Measurements from ENCODE around the gene SLC7A1.

Gene SLC7A1

DNA sequence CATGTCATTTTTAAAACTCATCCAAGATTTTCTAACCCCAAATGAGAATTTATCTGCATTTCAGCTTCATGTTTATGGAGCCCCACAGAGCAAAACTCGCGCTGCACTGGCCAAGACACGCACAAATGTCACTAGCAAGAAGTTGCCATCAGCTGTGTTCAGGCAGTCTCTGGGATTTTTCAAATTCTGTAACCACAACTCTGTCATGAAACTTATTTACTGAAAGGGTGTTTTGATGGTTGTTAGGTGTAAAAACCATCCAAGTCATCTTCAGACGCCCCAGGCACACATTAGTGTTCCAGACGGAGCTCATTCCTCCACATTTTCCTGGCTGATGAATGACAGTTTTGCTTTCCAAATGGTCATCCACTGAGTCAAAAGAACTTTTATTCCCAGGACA is 63.4 kb downstream of the SLC7A1 start:
- no peaks in the 10 kb centered on the region for H3K4me1 ChIP-seq (ENCODE audit: insufficient read depth, low read length, severe bottlenecking)
- H3K4me2 ChIP-seq (ENCODE audit: low read length), result no peak overlapping the region
- no peaks in the 10 kb centered on the region for H3K79me2 ChIP-seq (ENCODE audit: insufficient read depth, low read length)
- no peaks in the 10 kb centered on the region for H3K9me2 ChIP-seq (ENCODE audit: low read depth, low read length)
- no peaks in the 10 kb centered on the region for H3F3A ChIP-seq (ENCODE audit: insufficient read depth, low read length)
- no peak overlapping the region for H2AFZ ChIP-seq (ENCODE audit: low read length)
- H3K36me3 ChIP-seq (ENCODE audit: insufficient read depth, low read length), result peaks cover 97% of the 10 kb centered on the region
- no peak overlapping the region for H3K4me3 ChIP-seq (ENCODE audit: low read depth, low read length, poor library complexity, severe bottlenecking)
- no peak for TF ChIP-seq EZH2 (IDR thresholded peaks at IDR 0.05; ENCODE audit: borderline replicate concordance, low read length)
- TF ChIP-seq, protein P1, sequence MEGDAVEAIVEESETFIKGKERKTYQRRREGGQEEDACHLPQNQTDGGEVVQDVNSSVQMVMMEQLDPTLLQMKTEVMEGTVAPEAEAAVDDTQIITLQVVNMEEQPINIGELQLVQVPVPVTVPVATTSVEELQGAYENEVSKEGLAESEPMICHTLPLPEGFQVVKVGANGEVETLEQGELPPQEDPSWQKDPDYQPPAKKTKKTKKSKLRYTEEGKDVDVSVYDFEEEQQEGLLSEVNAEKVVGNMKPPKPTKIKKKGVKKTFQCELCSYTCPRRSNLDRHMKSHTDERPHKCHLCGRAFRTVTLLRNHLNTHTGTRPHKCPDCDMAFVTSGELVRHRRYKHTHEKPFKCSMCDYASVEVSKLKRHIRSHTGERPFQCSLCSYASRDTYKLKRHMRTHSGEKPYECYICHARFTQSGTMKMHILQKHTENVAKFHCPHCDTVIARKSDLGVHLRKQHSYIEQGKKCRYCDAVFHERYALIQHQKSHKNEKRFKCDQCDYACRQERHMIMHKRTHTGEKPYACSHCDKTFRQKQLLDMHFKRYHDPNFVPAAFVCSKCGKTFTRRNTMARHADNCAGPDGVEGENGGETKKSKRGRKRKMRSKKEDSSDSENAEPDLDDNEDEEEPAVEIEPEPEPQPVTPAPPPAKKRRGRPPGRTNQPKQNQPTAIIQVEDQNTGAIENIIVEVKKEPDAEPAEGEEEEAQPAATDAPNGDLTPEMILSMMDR (IDR thresholded peaks at IDR 0.05; ENCODE audit: low read length), result no peak
- H3K27ac ChIP-seq (ENCODE audit: low read depth, low read length, poor library complexity, severe bottlenecking), result no peak overlapping the region
- H3K9ac ChIP-seq (ENCODE audit: low read length), result no peak overlapping the region
- H3K27me3 ChIP-seq (ENCODE audit: insufficient read depth, low read length), result no peaks in the 10 kb centered on the region
- H3K9me3 ChIP-seq (ENCODE audit: low read length), result no peaks in the 10 kb centered on the region
- no peaks in the 10 kb centered on the region for H4K20me1 ChIP-seq (ENCODE audit: insufficient read depth, low read length)

GRCh38 chr13:29530901-29531300 is 64.6 kb downstream of the SLC7A1 start:
- Histone ChIP-seq H3K9ac (ENCODE audit: low read length) (no peak overlapping the region), H3K27ac (ENCODE audit: low read depth, low read length, poor library complexity, severe bottlenecking) (no peak overlapping the region), H2AFZ (ENCODE audit: low read length) (no peak overlapping the region), H3K36me3 (ENCODE audit: insufficient read depth, low read length) (peaks cover 93% of the 10 kb centered on the region), H3K9me2 (ENCODE audit: low read depth, low read length) (no peaks in the 10 kb centered on the region), H3K27me3 (ENCODE audit: insufficient read depth, low read length) (no peaks in the 10 kb centered on the region), H3K9me3 (ENCODE audit: low read length) (no peaks in the 10 kb centered on the region), H3K79me2 (ENCODE audit: insufficient read depth, low read length) (no peaks in the 10 kb centered on the region), H3K4me1 (ENCODE audit: insufficient read depth, low read length, severe bottlenecking) (no peaks in the 10 kb centered on the region), H4K20me1 (ENCODE audit: insufficient read depth, low read length) (no peaks in the 10 kb centered on the region), H3F3A (ENCODE audit: insufficient read depth, low read length) (no peaks in the 10 kb centered on the region), H3K4me3 (ENCODE audit: low read depth, low read length, poor library complexity, severe bottlenecking) (no peak overlapping the region), H3K4me2 (ENCODE audit: low read length) (no peak overlapping the region)
- TF ChIP-seq EZH2 (IDR thresholded peaks at IDR 0.05; ENCODE audit: borderline replicate concordance, low read length), result no peak
- TF ChIP-seq, protein P1 (IDR thresholded peaks at IDR 0.05; ENCODE audit: low read length), result no peak

DNA sequence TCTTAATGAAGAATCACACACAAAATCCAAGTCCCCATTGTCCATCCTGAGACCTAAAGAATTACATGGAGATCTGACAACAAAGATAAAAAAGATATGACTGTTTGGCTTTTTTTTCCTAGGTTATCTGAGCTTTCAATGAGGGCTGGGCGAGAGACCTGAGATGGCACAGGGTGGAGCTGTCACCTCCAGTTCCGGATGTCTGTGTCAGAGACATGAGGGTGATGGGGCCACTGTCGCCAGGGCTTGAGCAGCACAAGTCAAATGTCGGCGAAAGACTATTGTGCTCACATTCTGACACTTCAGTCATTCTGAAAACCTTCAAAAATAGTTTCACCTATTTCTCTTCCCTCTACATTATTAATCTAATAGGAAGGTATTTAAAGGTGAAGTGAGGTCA is 65.7 kb downstream of the SLC7A1 start:
- no peak overlapping the region for H3K4me2 ChIP-seq (ENCODE audit: low read length)
- H3K9me3 ChIP-seq (ENCODE audit: low read length), result no peaks in the 10 kb centered on the region
- peaks cover 87% of the 10 kb centered on the region for H3K36me3 ChIP-seq (ENCODE audit: insufficient read depth, low read length)

More for the DNA sequence above, 65.7 kb downstream of the SLC7A1 start:
- Histone ChIP-seq H4K20me1 (ENCODE audit: insufficient read depth, low read length) (no peaks in the 10 kb centered on the region), H3K27ac (ENCODE audit: low read depth, low read length, poor library complexity, severe bottlenecking) (no peak overlapping the region), H3K79me2 (ENCODE audit: insufficient read depth, low read length) (no peaks in the 10 kb centered on the region), H3K4me1 (ENCODE audit: insufficient read depth, low read length, severe bottlenecking) (no peaks in the 10 kb centered on the region), H3K27me3 (ENCODE audit: insufficient read depth, low read length) (no peaks in the 10 kb centered on the region), H3K9me2 (ENCODE audit: low read depth, low read length) (no peaks in the 10 kb centered on the region), H3F3A (ENCODE audit: insufficient read depth, low read length) (no peaks in the 10 kb centered on the region), H2AFZ (ENCODE audit: low read length) (no peak overlapping the region), H3K4me3 (ENCODE audit: low read depth, low read length, poor library complexity, severe bottlenecking) (no peak overlapping the region), H3K9ac (ENCODE audit: low read length) (no peak overlapping the region)
- TF ChIP-seq, protein P1 (IDR thresholded peaks at IDR 0.05; ENCODE audit: low read length), result no peak
- TF ChIP-seq EZH2 (IDR thresholded peaks at IDR 0.05; ENCODE audit: borderline replicate concordance, low read length), result no peak
